ENCODE data around the gene USP2.

DNA sequence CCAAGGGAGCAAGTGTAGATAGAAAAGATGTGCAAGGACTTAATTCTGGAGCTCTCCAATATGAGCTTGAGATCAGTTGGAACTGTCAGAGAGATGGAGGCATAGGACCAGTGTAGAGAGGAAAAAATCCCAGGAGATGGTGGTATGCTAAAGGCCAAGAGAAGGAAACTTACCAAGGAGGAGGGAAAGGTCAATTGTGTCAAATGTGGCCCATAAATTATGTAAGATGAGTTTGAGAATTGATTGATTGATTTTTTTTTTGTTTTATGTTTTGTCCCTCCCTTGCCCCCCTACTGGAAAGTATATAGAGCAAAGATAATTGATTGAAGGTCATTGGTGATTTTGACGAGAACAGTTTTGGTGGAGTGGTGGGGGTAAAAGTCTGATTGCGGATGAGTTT lies 2.8 kb upstream of the USP2 start:
- no peak for TF ChIP-seq CTCF (optimal IDR thresholded peaks at IDR 0.05 in 1 of 3, IDR thresholded peaks at IDR 0.05 in 1 of 3, conservative IDR thresholded peaks at IDR 0.05 in 1 of 3; ENCODE audit: extremely low read depth in 1 of 3, insufficient read depth in 2 of 3, low read length in 3 of 3)
- no peak for TF ChIP-seq EZH2 (IDR thresholded peaks at IDR 0.05; ENCODE audit: low read length)
